Epithelial cell of esophagus (primary cell): ENCODE data around the gene GALK2.
"Not testable (repeated sequence)": the region's sequence is repeated elsewhere in the genome, so short reads cannot be mapped to it uniquely, and the experiment has no call there.

Experiments
- DNase-seq: peaks from one replicate; pipeline ENCODE4 v3.0.0; 2010; ENCODE audit warnings: low read depth
- H3K4me3 ChIP-seq: 2 replicates; pipeline ENCODE4 v1.5.1; 2011; ENCODE audit warnings: mild to moderate bottlenecking, low read length, control low read depth
- CTCF ChIP-seq: IDR thresholded peaks from 2 replicates; pipeline ENCODE4 v1.5.1; 2011; ENCODE audit warnings: low read depth, mild to moderate bottlenecking, low read length, control low read depth, inconsistent platforms; ENCODE audit not compliant: insufficient read depth; ENCODE audit errors: missing control alignments

GALK2 gene

GRCh38 chr15:49155834-49156627 lies 14.0 kb upstream of the GALK2 start:
- peak; percentile 17 for DNase-seq
- no peak for TF ChIP-seq CTCF
- H3K4me3 ChIP-seq = peak overlapping the region; percentile 93

- TF ChIP-seq CTCF = no peak
Observed at GRCh38 chr15:49163678-49164077, 6.4 kb upstream of the GALK2 start.

DNA sequence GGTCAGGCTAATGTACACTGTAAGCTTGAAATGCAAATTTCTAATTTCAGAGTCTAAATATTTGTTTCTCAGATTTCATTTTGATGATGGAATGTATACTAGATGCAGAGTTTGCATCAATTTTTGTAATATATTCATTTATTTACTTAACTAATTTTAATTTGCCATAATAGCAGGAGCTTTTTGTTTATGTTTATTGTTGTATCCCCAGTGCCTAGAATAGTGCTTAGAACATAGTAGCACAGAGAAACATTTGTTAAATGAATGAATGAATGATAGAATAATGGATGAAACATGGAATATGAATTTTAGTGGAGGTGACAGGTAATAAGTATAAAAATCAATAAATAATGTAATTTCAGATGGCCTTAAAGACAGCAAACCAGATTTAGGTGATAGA lies 5.2 kb upstream of the GALK2 start:
- no peak for TF ChIP-seq CTCF
- DNase-seq = no peak
- H3K4me3 ChIP-seq = no peak overlapping the region

More at GRCh38 chr15:49163678-49164077, 6.4 kb upstream of the GALK2 start:
- H3K4me3 ChIP-seq = no peak overlapping the region
- peak; percentile 69 for DNase-seq

- no peak for DNase-seq
- no peak overlapping the region for H3K4me3 ChIP-seq
- TF ChIP-seq CTCF = no peak
Observed at GRCh38 chr15:49168016-49168415, 2.0 kb upstream of the GALK2 start.

DNA sequence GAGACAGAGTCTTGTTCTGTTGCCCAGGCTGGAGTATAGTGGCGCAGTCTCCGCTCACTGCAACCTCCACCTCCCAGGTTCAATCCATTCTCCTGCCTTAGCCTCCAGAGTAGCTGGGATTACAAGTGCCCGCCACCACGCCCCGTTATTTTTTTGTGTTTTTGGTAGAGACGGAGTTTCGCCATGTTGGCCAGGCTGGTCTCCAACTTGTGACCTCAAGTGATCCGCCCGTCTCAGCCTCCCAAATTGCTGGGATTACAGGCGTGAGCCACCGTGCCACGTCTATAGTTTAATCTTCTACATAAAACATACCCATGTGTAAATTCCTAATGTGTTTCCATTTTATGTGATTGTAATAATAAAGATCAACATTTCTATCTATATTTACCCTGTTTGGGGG lies 1.7 kb downstream of the GALK2 start:
- TF ChIP-seq CTCF = no peak
- DNase-seq = no peak
- H3K4me3 ChIP-seq = no peak overlapping the region

- no peak for DNase-seq
- no peak for TF ChIP-seq CTCF
Observed at GRCh38 chr15:49174902-49175301, 4.9 kb downstream of the GALK2 start.

GRCh38 chr15:49175582-49176397 lies 5.7 kb downstream of the GALK2 start:
- not testable (repeated sequence) for H3K4me3 ChIP-seq, DNase-seq

More at GRCh38 chr15:49174902-49175301, 4.9 kb downstream of the GALK2 start:
- H3K4me3 ChIP-seq = no peak overlapping the region
